HG03108 (cell line): ENCODE results near the gene C4orf46.
A peak's percentile ranks its signal among the peaks of the same experiment; 100 is the strongest.

Source experiments
- ATAC-seq: cut with Tn5 transposase; IDR thresholded peaks from one replicate; pipeline ENCODE4 v1.9.1; 2021; ENCODE audit warnings: moderate library complexity; ENCODE audit not compliant: unreplicated experiment

C4orf46 gene

DNA sequence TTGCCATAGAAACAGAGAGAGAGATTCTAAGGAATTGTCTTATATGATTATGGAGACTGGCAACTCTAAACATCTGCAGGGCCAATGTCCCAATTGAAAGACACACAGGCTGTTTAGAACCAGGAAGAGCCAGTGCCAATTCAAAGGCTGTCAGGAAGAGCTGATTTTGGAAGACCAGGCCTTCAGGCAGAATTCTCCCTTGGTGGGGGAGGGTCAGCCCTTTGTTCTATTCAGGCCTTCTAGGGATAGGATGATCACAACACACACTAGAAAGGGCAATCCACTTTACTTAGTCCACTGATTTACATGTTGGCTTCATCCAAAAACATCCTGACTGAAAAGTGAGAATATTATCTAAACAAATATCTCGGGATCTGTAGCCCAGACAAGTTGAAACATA is 15.2 kb downstream of the C4orf46 start:
- no peak for ATAC-seq

DNA sequence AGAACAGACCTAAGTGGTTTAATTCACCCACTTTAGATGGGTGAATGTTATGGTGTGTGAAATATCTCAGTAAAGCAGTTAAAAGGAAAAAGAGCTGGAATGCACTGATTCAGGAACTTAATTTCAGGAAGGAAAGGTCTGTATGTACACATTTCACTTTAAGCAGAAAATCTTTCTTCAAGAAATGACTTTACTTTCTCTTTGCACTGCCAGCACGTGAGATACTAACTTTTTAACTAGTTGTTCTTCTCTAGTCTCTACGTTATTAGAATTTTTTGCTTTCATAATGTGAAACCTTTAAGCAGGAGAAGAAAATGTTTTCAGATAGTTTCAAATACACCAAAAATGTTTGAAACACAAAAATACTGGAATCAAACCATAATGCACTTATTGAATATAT is 18.8 kb downstream of the C4orf46 start:
- ATAC-seq: no peak

DNA sequence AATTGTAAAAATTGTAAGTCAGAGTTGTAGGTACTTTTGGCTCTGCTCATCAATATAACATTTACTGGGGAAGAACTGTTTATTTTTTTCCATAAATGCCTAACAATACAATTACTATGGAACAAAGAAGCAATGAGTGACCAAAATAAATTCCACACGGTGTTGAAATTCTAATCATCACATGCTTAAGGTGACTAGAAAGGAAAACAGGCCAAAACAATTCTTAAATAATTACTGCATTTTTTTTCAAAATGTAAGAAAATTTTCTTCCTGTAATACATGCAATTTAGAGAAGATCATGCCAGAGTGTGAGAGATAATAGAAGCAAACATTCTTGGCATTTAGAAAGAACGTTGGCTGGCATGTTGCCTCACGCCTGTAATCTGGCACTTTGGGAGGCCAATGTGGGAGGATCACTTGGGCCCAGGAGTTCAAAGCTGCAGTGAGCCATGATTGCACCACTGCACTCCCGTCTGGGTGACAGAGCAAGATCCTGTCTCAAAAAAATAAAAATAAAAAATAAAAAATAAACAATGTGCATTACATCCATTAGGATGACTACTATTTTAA is 22.5 kb downstream of the C4orf46 start:
- ATAC-seq: no peak

DNA sequence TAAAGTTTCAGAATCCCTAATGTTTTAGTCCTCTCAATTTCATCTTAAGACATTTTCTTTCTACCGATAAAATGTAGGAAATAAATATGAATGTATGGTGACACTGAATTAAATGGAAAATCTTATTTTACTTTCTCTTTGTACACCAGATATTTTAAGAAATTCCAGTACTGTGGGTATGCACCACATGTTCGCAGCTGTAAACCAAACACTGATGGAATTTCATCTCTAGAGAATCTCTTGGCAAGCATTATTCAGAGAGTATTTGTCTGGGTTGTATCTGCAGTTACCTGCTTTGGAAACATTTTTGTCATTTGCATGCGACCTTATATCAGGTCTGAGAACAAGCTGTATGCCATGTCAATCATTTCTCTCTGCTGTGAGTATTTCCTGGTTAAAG is 26.9 kb downstream of the C4orf46 start:
- ATAC-seq: no peak

DNA sequence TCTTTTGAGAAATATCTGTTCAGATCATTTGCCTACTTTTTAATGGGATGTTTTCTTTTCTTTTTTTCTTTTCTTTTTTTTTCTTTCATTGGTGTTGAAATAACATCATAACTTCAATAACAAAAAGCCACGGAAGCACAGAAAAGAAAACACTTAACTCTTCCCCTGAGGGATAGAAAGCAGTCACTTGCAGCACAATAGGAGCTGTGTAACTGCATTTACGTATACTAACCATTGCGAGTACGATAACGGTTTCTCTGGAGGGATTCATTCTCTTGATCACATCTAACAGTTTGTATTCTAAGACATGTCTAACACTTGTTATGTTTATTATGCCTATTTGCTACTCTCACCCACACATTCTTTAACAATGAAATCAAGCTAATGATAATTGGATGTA is 27.3 kb downstream of the C4orf46 start:
- no peak for ATAC-seq

DNA sequence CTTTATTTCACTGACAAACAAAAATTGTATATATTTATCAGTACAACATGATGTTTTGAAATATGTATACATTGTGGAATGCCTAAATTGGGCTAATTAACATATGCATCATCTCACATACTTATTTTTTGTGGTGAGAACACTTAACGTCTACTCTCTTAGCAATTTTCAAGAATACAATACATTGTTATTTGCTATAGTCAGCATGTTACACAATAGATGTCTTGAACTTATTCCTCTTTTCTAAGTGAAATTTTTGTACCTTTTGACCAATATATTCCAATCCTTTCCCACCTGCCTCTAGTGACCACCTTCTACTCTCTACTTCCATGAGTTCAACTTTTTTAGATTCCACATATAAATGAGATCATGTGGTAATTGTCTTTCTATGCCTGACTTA is 35.1 kb downstream of the C4orf46 start:
- no peak for ATAC-seq

DNA sequence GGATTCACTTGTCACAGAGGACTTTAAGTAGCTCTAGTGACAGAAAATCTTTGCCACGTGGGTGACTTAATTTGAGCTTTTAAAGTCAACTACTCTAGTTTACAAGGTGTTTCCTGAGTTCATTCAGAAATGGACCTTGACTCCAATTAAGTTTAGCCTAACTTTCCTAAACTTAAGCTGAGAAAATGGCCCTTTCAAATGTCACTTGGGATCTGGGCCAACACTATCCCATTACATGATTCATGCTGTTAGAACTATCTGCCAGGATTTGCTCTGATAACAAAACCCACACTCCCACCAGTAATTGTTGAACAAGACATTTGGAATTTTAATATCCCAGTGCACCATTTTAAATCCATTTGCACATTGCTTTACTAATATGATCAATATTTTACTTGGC is 40.8 kb downstream of the C4orf46 start:
- ATAC-seq: no peak

DNA sequence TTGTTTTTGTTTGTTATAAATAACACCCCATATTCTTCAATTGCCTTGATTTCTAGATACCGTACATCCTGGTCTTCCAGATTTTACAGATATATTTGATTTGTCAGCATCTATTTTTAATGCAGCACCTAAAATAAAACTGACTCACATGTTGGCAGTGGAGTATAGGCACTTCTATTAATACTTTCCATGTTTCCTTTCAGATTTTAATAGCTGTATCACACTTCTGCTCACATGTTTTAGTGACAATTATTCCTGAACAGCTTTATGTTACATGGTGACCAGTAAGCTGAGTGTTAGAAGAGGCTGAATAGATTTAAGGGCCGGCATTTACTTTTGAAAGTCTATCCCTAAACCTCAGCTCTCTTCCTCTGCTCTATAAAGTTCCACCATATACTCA is 46.1 kb downstream of the C4orf46 start:
- no peak for ATAC-seq

DNA sequence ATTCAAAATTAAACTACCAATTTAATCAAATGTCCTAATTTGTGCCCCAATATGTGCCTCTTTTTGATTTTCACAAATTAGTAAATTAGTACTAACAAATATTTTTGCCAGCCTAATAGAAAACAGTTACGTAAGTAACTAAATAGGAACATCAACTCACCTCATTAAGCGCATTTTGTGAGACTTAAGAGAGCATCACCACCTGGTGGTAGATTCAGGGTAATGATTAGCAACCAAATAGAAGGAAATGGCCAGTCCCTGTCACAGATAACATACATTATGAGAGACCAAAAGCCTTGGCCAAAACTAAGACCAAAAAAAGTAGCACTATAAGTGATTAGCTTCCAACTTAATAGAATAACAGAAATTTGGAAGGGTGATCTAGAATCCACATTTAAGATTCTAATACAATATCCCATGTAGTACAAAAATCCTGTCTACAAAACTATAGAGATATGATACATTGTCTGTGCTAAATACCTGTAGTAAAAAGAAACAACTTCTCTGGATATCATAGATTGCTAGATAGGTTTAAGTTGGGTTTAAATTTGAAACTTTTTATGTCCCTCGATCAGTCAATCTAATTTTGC is 46.7 kb downstream of the C4orf46 start:
- ATAC-seq: peak; percentile 80

DNA sequence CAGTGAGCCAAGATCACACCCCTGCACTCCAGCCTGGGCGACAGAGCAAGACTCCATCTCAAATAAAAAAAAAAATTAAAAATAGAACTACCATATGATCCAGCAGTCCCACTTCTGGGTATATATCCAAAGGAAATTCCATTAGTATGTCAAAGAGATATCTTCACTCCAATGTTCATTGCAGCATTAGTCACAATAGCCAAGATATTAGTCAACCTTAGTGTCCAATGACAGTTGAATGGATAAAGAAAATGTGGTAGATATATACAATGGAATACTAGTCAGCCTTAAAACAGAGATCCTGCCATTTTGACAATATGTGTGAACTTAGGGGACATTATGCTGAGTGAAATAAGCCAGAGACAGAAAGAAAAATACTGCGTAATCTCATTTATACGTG is 49.4 kb downstream of the C4orf46 start:
- no peak for ATAC-seq

DNA sequence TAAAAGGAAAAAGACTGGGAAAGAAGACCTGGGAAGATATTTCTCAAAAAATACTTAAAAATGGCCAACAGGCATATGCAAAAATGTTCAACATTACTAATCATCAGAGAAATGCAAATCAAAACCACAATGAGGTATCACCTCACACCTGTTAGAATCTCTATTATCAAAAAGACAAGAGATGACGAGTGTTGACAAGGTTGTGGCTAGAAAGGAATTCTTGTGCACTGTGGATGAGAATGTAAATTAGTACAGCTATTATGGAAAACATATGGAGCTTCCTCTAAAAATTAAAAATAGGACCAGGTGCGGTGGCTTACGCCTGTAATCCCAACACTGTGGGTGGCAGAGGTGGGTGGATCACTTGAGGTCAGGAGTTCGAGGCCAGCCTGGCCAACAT is 50.0 kb downstream of the C4orf46 start:
- ATAC-seq: no peak

DNA sequence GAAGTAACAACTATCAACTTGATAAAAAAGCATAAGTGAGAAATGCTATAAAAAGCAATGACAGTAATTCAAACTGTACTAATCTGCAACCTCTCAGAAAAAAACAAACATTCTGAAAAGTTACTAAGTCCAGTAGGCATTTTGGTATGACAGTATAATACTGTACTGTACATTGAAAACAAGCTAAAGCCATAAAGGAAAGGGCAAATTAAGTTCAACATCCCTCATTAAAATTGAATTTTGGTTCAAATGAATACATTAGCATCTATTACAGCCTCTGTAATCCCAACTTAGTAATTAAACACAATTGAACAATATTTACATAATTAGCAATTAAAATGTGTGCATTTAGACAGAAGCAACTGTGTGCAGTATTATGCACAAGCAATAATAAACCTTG is 53.7 kb downstream of the C4orf46 start:
- no peak for ATAC-seq
